NCI-H774 (cell line): Measurements from ENCODE around the gene SHOX.

Experiments
- DNase-seq: peaks from one replicate; lab custom pipeline; 2025; lab: John Stamatoyannopoulos, UW

The SHOX gene

DNA sequence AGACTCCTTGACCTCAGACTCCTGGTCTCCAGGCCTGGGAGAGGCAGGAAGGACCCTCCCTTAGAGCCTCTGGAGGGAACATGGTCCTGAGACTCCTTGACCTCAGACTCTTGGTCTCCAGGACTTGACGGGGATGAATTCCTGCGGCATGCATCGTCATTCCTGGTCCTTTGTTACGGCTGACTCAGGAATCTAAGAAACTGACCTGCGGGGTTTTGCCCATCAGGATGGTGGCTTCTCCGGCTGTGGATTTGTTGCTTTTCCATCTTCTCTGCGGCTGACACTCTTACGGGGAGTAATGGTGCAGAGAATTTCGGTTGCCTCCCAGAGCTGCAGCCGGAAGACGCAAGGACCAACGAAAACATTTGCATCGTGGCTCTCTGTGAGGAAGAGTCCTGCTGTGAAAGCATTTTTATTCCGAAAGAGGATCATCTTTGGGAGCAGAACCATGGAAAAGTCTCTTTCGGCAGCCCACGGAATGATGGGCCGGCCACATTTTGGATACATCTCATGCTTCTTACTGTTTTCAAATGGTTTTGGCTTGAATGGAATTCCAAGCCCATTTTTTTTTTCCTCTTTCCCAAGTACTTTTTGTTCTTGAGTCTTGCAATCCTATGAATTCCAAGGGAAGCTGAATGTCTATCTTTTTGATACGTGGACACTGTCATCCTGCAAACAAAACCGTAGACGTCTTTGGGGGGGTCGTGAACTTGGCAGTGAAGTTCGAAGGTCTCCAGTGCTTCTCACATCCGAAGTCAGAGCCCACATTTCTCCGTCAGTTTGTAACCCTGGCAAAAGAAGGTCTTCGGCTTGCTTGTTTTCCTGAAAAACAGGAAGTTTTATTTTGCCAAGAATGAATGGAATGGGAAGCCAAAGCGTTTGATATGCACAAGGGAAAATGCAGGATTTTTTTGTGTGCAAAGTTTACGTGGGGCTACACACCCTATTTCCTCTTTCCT is 36.5 kb downstream of the SHOX start:
- no peak for DNase-seq

DNA sequence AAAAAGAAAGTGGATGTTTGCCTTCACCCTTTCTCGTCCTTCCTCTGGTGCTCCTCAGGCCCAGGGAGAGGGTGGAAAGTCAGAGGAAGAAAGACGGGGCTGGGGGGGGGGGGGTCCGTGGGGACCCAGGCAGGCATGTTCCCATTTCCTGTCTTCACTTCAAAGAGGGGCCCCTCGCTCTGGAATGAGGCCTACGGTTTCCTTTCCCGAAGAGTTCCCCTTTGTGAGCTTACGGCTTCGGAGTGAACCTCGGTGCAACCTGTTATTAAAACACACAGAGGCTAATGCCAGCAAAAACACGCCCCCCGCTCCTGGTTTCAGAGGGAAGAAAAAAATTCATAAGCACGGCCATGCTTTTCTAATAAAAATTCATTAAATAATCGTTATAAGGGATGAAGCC is 40.1 kb downstream of the SHOX start:
- no peak for DNase-seq

DNA sequence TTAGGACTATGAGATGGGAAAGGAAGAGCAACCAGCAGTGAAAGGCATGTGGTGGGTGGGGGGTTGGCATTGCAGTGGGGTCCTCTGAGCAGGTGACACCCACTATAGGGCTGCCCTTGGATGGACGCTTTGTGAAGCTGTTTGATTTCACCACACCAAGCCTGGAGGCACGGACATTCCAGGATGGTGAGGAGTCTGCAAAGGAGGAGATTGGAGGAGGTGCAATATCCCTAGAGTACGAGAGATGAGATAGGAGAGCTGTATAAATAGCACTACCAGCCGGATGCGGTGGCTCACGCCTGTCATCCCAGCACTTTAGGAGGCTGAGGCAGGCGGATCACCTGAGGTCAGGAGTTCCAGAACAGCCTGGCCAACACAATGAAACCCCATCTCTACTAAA is 42.3 kb downstream of the SHOX start:
- DNase-seq: no peak

DNA sequence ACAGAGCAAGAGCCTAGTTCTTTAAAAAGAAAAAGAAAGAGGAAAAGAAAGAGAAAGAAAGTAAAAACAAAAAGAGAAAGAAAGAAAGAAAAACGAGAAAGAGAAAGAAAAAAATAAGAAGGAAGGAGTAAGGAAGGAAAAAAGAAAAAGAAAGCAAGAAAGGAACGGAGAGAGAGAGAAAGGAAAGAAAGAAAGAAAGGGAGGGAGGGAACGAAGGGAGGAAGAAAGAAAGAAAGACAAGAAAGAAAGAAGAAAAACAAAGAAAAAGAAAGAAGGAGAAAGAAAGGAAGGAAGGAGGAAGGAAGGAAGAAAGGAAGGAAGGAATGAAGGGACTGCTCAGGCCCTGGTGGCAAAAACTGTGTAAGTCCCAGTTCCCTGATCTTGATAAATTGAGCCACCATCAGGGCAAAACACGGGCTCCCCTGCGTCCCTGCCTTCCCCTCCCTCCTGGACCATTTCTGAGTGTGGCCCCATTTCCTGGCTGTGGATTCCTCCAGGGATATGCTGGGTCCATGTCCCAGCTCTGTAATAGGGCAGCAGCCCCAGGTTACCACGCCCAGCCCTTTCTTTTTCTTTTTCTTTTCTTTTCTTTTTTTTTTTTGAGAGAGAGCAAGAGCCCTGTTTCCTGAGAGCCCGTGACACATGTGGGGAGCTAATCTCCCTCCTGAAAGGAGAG is 44.8 kb downstream of the SHOX start:
- no peak for DNase-seq

DNA sequence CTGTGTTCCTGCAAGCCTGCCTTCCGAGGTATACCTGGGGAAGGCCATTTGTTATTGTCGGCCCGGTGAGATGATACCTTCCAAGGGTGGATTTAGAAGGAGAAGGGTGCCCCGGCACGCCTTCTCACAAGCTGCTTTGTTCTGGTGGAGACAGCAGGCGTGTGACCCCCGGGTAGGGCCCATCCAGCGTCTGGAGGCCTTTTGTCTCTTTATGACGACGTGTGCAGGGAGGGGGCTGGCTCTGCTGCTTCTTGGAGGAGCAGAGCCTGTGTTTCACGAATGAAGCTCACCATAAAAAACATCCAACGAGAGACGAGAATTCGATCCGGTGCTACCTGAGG is 45.3 kb downstream of the SHOX start:
- no peak for DNase-seq

DNA sequence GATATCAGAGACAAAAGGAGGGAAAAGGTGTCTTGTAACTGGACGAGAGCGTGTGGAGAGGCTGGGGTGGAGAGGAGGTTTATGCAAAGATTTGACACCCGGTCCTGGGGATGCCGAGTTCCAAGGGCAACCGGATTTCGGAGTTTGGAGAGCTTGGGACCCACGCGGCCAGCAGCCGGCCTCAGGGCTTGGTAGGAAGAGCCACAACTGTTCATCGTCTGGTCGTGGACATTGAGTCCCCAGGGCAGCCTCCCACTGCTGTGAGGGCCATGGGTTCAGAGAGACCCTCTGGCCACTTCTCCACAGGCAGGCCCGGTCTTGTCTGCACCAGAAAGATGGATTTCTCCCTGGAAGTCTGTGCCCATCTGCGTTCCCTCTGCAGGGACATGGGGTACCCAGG is 46.8 kb downstream of the SHOX start:
- DNase-seq: no peak

DNA sequence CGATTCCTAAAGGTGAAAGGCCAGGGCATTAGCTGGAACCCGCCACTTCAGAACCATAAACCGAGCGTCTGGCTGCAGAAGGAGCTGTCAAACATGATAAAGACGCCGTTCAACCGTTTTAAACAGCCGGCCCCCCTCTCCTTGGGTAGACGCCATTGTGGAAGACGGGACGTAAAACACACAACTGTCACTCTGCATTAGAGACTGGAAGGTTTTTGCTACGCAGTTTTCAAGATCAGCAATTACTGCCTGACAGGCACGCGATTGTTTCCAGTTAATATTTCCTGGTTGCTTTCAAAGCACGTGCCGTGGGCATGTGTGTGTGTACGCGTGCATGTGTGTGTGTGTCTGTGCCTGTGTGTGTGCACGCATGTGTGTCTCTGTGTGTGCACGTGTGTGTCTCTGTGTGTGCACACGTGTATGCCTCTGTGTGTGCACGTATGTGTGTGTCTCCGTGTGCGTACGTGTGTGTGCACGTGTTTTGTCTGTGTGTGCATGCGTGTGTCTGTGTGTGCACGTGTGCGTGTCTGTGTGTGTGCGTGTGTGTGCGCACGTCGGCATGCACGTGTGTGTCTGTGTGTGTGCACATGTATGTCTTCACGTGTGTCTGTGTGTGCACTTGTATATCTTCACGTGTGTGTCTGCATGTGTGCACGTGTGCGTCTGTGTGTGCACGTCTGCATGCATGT is 48.8 kb downstream of the SHOX start:
- DNase-seq: no peak

DNA sequence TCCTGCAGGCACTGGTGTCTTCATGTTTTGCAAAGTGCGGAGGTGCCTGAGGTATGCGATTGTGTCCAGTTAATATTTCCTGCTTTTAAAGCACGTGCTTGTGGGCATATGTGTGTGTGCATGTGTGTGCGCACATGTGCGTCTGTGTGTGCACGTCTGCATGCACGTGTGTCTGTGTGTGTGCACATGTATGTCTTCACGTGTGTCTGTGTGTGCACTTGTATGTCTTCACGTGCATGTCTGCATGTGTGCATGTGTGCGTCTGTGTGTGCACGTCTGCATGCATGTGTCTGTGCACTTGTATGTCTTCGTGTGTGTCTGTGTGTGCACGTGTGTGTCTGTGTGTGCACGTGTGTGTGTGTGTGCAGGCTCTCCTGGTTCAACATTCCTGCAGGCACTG is 49.5 kb downstream of the SHOX start:
- DNase-seq: no peak

DNA sequence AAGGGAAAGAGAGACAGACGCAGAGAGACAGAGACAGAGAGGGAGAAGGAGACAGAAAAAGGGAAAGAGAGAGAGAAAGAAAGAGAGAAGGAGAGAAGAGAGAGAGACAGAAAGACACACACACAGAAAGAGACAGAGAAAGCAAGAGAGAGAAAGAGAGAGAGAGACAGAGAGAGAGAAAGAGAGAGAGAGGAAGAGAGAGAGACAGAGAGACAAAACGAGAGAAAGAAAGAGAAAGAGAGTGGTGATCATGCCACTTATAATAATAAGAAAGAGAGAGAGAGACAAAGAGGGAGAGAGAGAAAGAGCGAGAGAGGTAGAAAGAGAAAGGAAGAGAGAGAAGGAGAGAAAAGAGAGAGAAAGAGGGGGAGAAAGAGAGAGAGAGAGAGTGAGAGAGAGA is 51.4 kb downstream of the SHOX start:
- no peak for DNase-seq

DNA sequence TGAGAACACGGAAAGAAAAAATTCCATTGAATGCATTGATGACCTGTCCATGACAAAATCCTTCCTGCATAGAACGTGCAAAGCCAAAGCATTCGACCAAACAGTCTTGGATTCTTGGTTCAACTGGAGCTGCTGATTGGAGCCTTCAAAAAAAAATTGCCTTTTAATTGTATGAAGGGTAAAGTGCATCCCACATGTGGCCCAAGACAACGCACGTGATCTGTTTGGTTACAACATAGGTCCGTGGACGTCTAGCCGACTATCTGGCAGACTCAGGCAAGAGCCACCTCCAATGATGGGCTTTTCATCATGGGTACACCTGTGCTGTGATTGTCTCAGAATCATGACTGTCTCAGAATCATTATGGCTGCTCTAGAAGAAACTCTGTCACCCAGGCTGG is 52.3 kb downstream of the SHOX start:
- no peak for DNase-seq

DNA sequence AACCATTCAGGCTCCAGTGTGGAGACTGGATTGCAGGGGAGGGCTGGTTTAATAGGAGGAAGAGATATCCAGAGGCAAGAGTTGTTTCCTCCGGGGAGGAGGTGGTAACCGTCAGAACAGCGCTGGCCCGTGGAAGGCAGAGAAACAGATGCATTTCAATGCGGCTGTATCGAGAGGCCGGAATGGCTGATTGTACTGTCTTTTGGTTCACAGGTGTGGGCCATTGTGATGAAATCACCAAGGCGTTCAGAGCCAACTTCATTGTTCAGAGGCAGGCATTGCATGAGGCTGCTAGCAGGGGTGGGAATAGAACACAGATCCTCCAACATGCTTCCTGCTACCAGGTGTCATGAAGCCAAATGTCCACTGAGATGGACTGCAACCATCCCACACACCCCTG is 53.0 kb downstream of the SHOX start:
- no peak for DNase-seq

DNA sequence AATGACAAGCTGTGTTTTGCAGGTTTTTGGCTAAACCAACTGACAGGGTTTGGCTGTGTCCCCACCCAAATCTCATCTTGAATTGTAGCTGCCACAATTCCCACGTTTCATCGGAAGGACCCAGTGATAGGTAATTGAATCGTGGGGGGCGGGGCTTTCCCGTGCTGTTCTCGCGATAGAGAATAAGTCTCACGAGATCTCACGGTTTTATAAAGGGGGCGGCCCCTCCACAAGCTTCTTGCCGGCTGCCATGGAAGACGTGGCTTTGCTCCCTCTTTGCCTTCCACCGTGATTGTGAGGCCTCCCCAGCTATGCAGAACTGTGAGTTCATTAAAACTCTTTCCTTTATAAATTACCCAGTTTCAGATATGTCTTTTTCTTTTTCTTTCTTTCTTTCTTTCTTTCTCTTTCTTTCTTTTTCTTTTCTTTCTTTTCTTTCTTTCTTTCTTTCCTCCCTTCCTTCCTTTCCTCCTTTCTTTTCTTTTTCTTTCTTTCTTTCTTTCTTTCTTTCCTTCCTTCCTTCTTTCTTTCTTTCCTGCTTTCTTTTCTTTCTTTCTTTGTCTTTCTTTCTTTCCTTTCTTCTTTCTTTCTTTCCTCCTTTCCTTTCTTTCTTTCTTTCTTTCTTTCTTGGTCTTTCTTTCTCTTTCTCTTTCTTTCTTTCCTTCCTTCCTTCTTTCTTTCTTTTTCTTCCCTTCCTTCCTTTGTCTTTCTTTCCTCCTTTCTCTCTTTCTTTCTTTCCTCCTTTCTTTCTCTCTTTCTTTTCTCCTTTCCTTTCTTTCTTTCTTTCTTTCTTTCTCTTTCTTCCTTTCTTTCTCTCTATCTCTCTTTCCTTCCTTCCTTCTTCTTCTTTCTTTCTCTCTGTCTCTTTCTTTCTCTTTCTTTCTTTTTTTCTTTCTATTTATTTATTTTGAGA is 54.8 kb downstream of the SHOX start:
- DNase-seq: no peak

DNA sequence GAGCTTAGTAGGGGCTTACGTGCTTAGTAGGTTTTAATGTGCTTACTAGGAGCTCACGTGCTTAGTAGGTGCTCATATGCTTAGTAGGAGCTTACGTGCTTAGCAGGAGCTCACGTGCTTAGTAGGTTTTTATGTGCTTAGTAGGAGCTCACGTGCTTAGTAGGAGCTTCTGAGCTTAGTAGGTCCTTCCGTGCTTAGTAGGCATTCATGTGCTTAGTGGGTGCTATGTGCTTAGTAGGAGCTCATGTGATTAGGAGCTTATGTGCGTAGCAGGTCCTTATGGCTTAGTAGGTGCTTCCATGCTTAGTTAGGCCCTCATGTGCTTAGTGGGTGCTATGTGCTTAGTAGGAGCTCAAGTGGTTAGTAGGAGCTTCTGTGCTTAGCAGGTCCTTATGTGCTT is 59.4 kb downstream of the SHOX start:
- no peak for DNase-seq

DNA sequence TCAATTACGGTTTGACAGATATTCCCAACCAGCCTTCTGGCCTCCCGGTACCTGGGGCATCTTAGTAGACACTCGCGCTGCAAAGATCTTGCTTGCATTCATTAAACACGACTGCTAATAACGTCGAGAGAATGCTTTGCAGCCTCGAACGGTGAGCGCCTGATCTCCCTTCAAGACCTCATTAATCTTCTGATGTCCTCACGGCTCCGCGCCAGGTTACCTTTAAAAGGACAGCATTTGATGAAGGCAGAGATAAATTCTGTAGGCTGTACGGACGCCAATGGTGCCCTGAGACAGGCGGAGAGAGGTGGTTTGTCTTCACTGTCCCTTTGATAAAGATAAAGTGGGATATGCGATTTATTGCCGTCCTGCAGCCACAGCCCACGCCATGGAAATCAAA is 64.2 kb downstream of the SHOX start:
- DNase-seq: no peak

DNA sequence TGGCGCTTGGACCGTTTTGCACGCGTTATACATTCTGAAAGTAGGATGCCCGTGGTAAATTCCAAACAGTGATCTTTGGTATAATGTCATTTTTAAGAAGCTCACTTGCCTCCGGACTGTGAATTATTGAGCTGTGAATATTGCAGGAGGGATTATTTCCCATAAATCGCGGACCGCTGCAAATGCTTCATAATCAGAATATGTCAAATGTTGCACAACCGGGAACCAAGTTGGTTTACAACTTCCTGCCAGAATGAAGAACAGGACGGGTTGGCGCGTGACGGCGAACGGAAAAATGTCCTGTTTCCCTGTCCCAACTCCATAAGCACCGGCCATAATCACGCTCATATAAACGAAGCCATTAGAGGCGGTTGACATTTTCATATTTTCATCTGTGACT is 67.6 kb downstream of the SHOX start:
- DNase-seq: no peak

DNA sequence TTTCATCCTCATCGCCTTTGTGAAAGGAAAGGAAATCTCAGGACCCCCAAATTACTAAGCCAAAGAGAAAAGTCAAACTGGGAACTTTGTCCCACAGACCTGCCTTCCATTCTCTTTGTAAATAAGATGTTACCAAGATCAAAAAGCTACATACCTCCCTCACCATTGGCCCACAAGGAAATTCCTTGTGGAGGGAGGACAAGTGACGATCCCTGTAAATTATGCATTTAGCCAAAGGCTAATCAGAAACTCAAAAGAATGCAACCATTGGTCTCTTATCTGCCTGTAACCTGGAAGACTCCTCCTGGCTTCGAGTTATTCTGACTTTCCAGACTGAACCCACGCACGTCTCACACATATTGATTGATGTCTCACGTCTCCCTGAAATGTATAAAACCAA is 70.3 kb downstream of the SHOX start:
- no peak for DNase-seq

DNA sequence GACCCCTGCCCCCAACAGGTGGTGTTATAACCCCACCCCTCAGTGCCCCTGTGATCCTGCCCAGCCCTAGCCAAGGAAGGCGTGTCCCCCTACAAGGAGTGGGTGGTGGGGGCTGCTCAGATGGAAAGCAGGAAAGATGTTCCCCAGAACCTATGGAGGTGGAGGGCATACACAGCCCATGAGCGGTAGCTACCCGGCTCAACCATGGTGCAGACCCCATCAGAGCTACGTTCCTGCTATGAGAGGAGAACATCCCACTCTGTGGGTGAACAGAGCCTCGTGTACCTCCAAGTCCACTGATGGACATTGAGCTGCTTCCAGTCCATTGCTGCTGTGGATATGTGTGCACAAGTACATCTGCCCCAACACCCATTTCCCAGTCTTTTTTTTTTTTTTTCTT is 71.1 kb downstream of the SHOX start:
- no peak for DNase-seq

DNA sequence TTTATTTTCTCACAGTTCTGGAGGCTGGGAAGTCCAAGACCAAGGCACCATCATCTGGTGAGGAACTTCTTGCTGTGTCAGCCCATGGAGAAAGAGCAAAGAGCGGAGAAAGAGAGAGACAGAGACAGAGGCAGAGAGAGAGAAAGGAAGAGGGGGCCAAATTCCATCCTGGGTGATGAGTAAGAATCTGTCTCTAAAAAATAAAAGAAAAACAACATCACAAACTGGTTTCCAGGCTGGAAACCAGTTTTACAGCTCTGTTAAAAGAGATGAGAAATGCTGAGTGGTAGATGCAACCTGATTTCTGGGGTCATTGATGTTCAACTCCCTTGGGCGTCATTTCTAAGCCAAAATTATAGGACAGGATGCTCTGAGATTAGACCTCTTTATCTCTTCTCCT is 72.9 kb downstream of the SHOX start:
- no peak for DNase-seq

DNA sequence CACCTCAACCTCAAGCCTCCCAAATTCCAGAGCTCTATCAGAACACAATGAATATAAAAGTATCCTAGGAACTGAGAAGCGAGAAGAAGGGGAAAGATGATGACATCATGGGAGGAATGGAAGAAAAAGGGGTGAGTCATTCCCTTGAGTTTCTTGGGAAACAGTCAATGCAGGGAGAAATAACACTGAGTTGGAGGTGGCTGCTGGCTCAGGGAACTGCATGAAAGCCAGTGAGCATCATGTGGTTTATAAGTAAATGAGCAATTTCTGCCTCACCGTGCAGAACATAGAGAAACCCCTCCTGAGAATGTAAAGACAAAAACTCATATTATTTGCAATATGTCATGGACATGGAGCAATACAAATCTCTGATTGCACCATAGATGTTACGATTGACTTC is 73.3 kb downstream of the SHOX start:
- no peak for DNase-seq
